ENCODE measurements around the gene GANC.

GANC gene

GRCh38 chr15:42267286-42267685, 5.7 kb upstream of the GANC start:
- no peak overlapping the region for H3K4me3 ChIP-seq (ENCODE audit: low read depth, low read length)
- DNase-seq (ENCODE audit: low read depth), result no peak
- TF ChIP-seq CTCF (IDR thresholded peaks at IDR 0.05; ENCODE audit: low read depth, low read length) (no peak), MYC (IDR thresholded peaks at IDR 0.05; ENCODE audit: low read depth, low read length) (no peak), POLR2A (IDR thresholded peaks at IDR 0.05; ENCODE audit: extremely low read depth, insufficient read length) (no peak)
- TF ChIP-seq, protein P1, sequence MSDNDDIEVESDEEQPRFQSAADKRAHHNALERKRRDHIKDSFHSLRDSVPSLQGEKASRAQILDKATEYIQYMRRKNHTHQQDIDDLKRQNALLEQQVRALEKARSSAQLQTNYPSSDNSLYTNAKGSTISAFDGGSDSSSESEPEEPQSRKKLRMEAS (IDR thresholded peaks at IDR 0.05; ENCODE audit: low read depth, low read length), result no peak

DNA sequence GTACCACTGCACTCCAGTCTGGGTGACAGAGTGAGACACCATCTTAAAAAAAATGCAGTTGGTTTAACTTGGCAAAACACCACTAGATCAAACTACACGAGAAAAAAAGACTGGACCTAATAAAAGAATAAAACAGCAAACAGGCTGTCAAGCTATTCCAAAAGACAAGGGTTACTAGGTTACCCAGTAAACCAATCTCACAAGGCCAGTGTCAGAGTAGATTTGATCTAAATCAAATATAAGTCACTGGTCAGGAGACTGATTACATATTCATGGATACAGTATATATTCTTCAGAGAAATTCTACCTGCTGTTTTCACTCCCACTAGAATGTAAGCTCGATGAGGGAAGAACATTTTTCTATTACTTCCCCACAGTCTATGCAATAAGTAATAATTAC, 2.5 kb upstream of the GANC start:
- no peak for DNase-seq (ENCODE audit: low read depth)
- H3K4me3 ChIP-seq (ENCODE audit: low read depth, low read length), result peak overlapping the region; percentile 84
- TF ChIP-seq POLR2A (IDR thresholded peaks at IDR 0.05; ENCODE audit: extremely low read depth, insufficient read length) (no peak), MYC (IDR thresholded peaks at IDR 0.05; ENCODE audit: low read depth, low read length) (no peak), CTCF (IDR thresholded peaks at IDR 0.05; ENCODE audit: low read depth, low read length) (no peak)
- TF ChIP-seq, protein P1 (IDR thresholded peaks at IDR 0.05; ENCODE audit: low read depth, low read length), result no peak

DNA sequence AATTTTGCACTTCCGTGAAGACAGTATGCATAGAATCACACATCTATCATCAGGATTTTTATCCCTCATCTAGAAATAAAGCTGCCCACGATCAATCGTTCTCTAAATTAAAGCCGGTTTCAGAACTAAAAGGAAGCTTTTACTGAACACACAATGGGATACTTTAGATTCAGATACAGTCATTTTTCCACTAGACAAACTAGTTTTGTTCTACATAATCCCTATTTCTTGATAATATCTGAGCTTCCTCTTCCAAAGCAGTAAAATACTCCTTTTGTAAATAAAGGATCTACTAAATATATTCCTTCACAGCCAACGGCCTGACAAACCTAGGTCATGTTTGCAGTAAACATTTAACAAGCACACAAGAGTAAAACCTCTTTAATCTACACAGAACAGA, 2.0 kb upstream of the GANC start:
- DNase-seq (ENCODE audit: low read depth), result no peak
- no peak for TF ChIP-seq POLR2A (IDR thresholded peaks at IDR 0.05; ENCODE audit: extremely low read depth, insufficient read length)
- TF ChIP-seq MYC (IDR thresholded peaks at IDR 0.05; ENCODE audit: low read depth, low read length), result no peak
- no peak for TF ChIP-seq CTCF (IDR thresholded peaks at IDR 0.05; ENCODE audit: low read depth, low read length)
- TF ChIP-seq, protein P1 (IDR thresholded peaks at IDR 0.05; ENCODE audit: low read depth, low read length), result no peak
- peak overlapping the region; percentile 84 for H3K4me3 ChIP-seq (ENCODE audit: low read depth, low read length)

DNA sequence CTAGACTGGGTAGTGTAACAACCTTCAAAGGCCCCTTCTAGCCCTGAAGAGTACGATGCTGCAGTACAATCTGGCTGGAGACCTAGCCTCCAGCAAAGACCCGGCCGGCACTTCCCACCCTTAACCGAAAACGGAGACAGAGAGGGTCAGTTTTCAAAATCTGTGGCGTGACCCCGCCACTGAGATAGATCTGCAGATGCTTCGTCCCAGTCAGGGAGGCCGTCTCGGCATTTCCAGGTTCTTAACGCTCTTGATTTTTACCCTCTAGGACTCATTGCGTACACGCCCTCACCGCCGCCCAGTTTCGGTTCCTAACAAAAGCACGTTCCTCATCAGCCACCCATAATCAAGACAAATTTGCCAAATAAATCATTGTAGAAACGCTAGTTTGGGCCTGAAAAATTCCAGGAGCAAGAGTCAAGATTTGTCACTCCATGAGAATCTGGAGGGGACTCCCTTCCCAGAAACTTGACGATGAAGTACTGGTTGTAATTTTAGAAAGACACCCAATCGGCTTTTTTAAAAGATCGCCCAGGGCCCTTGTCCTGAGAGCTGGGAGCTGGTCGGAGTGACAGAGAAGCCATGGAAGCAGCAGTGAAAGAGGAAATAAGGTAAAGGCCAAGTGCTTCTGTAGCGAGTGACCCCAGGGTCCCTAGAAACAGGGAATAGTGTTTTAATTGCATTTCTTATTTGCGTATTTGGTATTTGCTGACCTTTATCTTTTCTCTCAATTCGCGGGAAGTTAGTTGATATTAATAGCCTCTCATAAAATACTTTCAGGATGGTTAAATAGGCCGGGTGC, 1.1 kb downstream of the GANC start:
- peak overlapping the region; percentile 84 for H3K4me3 ChIP-seq (ENCODE audit: low read depth, low read length)
- DNase-seq (ENCODE audit: low read depth), result peak; percentile 79
- TF ChIP-seq POLR2A (IDR thresholded peaks at IDR 0.05; ENCODE audit: extremely low read depth, insufficient read length) (no peak), CTCF (IDR thresholded peaks at IDR 0.05; ENCODE audit: low read depth, low read length) (no peak), MYC (IDR thresholded peaks at IDR 0.05; ENCODE audit: low read depth, low read length) (peak; percentile 37; the same call in 1 of the 2 replicates)
- TF ChIP-seq, protein P1 (IDR thresholded peaks at IDR 0.05; ENCODE audit: low read depth, low read length), result peak; percentile 23; the same call in 1 of the 2 replicates

DNA sequence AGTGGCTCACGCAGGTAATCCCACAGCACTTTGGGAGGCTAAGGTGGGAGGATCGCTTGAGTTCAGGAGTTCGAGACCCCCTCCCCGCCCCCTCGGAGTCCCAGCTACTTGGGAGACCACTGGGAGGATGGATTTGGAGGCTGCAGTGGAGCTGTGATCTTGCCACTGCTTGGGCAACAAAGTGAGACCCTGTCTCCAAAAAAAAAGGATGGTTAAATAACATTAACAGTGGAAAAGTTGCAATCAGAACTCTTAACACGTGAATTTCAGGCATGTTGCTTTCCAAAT, 1.6 kb downstream of the GANC start:
- peak overlapping the region; percentile 84 for H3K4me3 ChIP-seq (ENCODE audit: low read depth, low read length)
- peak; percentile 35 for DNase-seq (ENCODE audit: low read depth)
- TF ChIP-seq POLR2A (IDR thresholded peaks at IDR 0.05; ENCODE audit: extremely low read depth, insufficient read length), result no peak
- TF ChIP-seq MYC (IDR thresholded peaks at IDR 0.05; ENCODE audit: low read depth, low read length), result no peak
- no peak for TF ChIP-seq CTCF (IDR thresholded peaks at IDR 0.05; ENCODE audit: low read depth, low read length)
- TF ChIP-seq, protein P1 (IDR thresholded peaks at IDR 0.05; ENCODE audit: low read depth, low read length), result no peak
